Measurements from ENCODE around the gene MYL9. TPM values are rescaled to one million over a fixed set of nuclear protein-coding genes. Genes with fewer than 3 reads are reported as not detected.

Gene MYL9
- total and polyA plus RNA-seq, 10 of the 15 experiments (the other 5 are each of a cell fraction or from before 2014, with no cell fraction given): 0.28 to 1.7 (median 0.63) TPM; not detected in 3

DNA sequence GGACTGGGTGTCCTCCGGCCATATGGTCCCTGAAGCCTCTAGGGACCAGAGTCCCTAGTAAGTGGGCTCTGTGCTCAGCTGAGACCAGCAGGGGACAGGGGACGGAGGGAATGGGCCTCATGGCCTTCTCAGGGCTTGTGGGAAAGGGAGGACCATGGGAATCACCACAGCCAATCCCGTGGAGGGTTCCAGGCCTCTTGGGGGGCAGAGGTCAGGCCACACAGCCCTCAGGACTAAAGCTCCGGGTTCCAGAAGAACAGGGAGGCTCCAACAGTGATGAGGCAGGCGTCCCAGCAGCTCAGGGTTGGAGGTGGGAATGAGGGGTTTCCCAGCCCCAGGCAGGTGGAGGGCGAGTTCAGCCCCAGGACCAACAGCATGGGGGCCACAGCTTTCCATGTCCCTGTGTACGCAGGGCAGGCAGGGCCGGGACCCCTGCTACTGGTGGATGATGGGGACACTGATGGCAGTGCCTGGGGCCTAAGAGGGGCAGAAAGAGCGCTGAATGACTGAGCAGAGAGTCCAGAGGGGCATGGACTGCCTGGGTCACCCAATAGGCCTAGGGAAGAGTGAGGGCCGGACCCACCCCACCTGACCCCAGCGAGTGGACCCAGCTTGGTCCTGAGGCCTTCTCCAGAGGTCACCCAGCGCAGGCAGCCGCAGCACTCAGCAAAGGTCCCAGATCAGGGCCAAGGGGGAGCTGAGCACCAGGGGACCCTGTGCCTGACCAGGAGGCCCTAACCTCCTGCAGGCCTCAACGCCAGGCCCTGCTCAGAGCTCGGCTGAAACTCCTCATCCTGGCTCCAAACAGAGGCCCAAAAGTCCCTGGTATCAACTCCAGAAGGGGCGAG, 8.8 kb downstream of the MYL9 start:
- no peaks in the 10 kb centered on the region; the same call in 1 of the 2 replicates for H3K4me1 ChIP-seq (ENCODE audit: control insufficient read depth, insufficient read depth, low read length)
- RAD21 ChIA-PET (ENCODE audit: unreplicated experiment): no interaction called here
- no peaks in the 10 kb centered on the region for H3K27me3 ChIP-seq (replicated peaks in 1 of 2; ENCODE audit: control insufficient read depth in 2 of 2, insufficient read depth in 2 of 2, low read length in 1 of 2)
- in situ Hi-C loops (cut with MboI) (no loop called here), intact Hi-C loops (cut with micrococcal nuclease; ENCODE audit: unreplicated experiment) (no loop called here)
- ATAC-seq (no peak), FAIRE-seq (no peak), DNase-seq (ENCODE audit: low read depth, low spot score) (no peak)
- POLR2A ChIA-PET: interaction anchor here (0.6 kb wide), 1 partner anchor 227 kb away, joined by 4 read pairs; no protein-coding TSS in a partner anchor
- no peak overlapping the region for H3K4me3 ChIP-seq
- no peaks in the 10 kb centered on the region for H3K36me3 ChIP-seq (ENCODE audit: control insufficient read depth in 2 of 2, insufficient read depth in 2 of 2, low read length in 1 of 2)
- CTCF ChIA-PET: no interaction called here
- H3K4me2 ChIP-seq (ENCODE audit: control insufficient read depth, insufficient read depth): no peak overlapping the region
- BruUV-seq (replicated peaks): no TSS peak
- TF ChIP-seq ZBTB11 (CRISPR knock-in tag; IDR thresholded peaks at IDR 0.05) (no peak), NBN (IDR thresholded peaks at IDR 0.05) (no peak), TCF12 (IDR thresholded peaks at IDR 0.05; ENCODE audit: low read depth, low read length) (no peak), ZSCAN29 (IDR thresholded peaks at IDR 0.05) (no peak), SMAD1 (IDR thresholded peaks at IDR 0.05; ENCODE audit: low read depth, partially characterized antibody) (no peak), RBBP5 (conservative IDR thresholded peaks at IDR 0.05) (no peak), WRNIP1 (IDR thresholded peaks at IDR 0.05; ENCODE audit: borderline replicate concordance, low read depth, low read length) (no peak), HDAC6 (IDR thresholded peaks at IDR 0.05; ENCODE audit: unreplicated experiment) (no peak), USF2 (IDR thresholded peaks at IDR 0.05; ENCODE audit: borderline replicate concordance, low read depth, low read length) (no peak), CREB1 (IDR thresholded peaks at IDR 0.05; ENCODE audit: low read depth) (no peak), HDAC2 (IDR thresholded peaks at IDR 0.05) (no peak), PML (IDR thresholded peaks at IDR 0.05; ENCODE audit: low read length) (no peak), SRF (IDR thresholded peaks at IDR 0.05; ENCODE audit: low read depth in 2 of 2, low read length in 2 of 2) (no peak), PKNOX1 (IDR thresholded peaks at IDR 0.05) (no peak), PAX8 (IDR thresholded peaks at IDR 0.05) (no peak)
- no peak overlapping the region for H3K27ac ChIP-seq (ENCODE audit: control insufficient read depth, insufficient read depth)
- no peak overlapping the region for H3K9ac ChIP-seq (ENCODE audit: control insufficient read depth, insufficient read depth, low read length)
- no peaks in the 10 kb centered on the region for H3K79me2 ChIP-seq (ENCODE audit: control insufficient read depth, insufficient read depth, low read length)
- no peaks in the 10 kb centered on the region for H4K20me1 ChIP-seq (ENCODE audit: control insufficient read depth, insufficient read depth)
- SMC1A ChIA-PET (ENCODE audit: uncharacterized antibody, unreplicated experiment): no interaction called here
- 71% methylated on average over 16 of the region's 16 CpGs for WGBS (ENCODE audit: insufficient coverage, insufficient replicate concordance, low lambda C conversion rate, missing lambda C conversion rate)
- no peak overlapping the region for H2AFZ ChIP-seq (ENCODE audit: control insufficient read depth, low read depth, low read length)
- no peaks in the 10 kb centered on the region for H3K9me3 ChIP-seq (replicated peaks; ENCODE audit: control insufficient read depth, insufficient read depth, low read length)

Data from GM12878 (cell line).